Retinal pigment epithelial cell (primary cell): ENCODE results near the gene PCNX2.

Experiments
- DNase-seq: peaks from one replicate; pipeline ENCODE4 v3.0.0-alpha.2; 2010; ENCODE audit warnings: low read depth
- H3K4me3 ChIP-seq: 2 replicates; pipeline ENCODE4 v1.5.1; 2011; ENCODE audit warnings: mild to moderate bottlenecking, low read length, control low read depth, moderate library complexity
- TF ChIP-seq, protein P1 (sequence below): conservative IDR thresholded peaks from 2 replicates; pipeline ENCODE4 v1.5.1; 2011; ENCODE audit warnings: low read depth, low read length, control low read depth, inconsistent platforms

PCNX2 gene

DNA sequence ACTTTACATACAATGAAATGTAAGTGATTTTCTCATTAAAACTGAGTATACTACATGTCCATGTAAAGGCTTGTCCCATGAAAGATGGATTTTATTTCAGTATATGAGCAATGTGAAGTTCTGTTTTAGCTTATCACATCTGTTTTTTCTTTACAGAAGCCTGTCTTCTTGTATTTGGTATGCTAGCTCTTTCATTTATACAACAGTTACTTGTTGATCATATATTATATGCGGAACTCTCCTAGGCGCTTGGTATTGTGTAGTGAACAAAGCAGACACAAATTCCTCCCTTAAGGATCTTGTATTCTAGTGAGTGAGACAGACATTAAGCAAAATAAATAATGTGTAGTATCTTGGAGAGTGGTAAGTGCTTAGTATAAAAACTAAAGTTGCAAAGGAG, 42.6 kb upstream of the PCNX2 start:
- TF ChIP-seq, protein P1, sequence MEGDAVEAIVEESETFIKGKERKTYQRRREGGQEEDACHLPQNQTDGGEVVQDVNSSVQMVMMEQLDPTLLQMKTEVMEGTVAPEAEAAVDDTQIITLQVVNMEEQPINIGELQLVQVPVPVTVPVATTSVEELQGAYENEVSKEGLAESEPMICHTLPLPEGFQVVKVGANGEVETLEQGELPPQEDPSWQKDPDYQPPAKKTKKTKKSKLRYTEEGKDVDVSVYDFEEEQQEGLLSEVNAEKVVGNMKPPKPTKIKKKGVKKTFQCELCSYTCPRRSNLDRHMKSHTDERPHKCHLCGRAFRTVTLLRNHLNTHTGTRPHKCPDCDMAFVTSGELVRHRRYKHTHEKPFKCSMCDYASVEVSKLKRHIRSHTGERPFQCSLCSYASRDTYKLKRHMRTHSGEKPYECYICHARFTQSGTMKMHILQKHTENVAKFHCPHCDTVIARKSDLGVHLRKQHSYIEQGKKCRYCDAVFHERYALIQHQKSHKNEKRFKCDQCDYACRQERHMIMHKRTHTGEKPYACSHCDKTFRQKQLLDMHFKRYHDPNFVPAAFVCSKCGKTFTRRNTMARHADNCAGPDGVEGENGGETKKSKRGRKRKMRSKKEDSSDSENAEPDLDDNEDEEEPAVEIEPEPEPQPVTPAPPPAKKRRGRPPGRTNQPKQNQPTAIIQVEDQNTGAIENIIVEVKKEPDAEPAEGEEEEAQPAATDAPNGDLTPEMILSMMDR: no peak
- DNase-seq: no peak

GRCh38 chr1:233337505-233337904, 42.0 kb upstream of the PCNX2 start:
- TF ChIP-seq, protein P1: no peak
- no peak for DNase-seq
- H3K4me3 ChIP-seq: no peak overlapping the region

More for the DNA sequence above, 42.6 kb upstream of the PCNX2 start:
- no peak overlapping the region for H3K4me3 ChIP-seq

DNA sequence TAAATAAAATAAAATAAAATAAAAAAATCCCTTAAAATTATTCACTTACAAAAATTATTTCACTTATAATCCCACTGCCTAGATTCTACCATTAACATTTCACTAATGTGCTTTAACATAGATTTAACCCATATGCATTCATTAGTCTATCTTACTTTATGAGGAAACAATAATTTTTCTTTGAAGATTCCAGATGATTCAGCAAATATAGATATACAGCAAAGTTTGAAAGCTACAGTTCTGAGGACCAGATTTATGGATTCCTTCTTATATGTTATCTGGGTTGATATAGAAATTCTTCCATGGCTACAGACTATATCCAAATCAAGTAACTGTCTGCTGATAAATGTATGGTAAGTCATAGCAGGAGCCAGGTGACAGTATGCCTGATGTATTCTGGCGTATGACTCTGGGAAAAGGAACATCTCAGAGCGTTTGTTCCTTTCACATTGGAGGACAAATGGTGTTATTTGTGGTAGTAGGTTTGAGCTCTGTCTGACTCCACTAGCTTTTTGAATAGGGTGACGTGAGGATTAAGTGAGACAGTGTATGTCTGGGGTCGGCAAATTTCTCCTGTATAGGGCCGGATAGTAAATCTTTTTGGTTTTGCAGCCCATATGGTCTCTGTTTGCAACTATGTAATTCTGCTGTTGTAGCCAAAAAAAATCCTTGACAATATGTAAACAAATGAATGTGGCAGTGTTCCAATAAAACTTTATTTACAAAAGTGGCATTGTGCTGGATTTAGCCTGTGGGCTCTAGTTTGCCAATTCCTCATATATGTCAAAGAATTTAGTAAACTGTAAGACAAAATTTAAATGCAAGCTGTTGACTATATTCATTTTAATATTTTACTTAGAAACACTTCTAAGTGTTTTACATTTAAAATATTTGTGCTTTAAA, 41.3 kb upstream of the PCNX2 start:
- no peak for DNase-seq

GRCh38 chr1:233334092-233334491, 38.6 kb upstream of the PCNX2 start:
- no peak overlapping the region for H3K4me3 ChIP-seq
- TF ChIP-seq, protein P1: no peak
- DNase-seq: no peak

More for the DNA sequence above, 41.3 kb upstream of the PCNX2 start:
- H3K4me3 ChIP-seq: no peak overlapping the region
- TF ChIP-seq, protein P1: no peak

- no peak for DNase-seq
- H3K4me3 ChIP-seq: no peak overlapping the region
- TF ChIP-seq, protein P1: no peak
Measured at GRCh38 chr1:233333086-233333485, 37.6 kb upstream of the PCNX2 start.

DNA sequence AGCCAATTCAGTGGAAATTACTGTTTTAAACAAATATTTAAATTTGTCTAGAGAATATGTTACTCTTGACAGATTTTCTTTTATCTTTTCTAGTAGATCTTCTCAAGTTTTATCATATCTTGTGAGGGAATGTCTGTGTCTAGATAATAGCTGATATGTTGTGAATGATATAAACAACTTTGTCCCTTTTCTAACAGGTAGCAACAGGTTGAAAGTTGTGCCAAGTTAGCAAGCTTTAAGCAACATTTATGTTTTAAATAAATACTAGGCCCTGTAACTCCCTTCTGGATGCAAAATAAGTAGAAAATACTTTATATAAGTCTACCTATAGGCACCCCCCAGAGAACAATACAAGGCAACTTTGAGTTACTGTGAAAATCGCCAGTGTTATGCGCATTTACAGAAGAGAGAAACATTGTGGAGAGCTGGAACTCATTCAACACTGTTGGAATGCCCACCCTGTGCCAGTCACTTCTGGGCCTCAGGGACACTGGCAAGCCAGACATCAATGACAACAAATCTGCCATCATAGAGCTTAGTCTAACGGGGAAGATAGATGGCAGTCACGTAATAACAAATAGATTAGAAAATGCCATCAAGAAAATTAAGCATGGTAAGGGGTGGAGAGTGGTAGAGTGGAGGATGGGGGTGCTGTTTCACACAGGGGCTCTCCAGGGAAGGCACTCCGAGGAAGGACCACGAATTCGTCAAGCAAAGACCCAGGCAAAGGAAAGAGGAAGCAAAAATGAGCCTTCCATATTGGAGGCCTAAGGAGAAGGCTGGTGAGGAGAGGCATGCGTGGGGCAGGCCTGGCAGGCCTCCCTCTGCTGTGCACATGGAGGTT, 36.4 kb upstream of the PCNX2 start:
- TF ChIP-seq, protein P1: no peak
- DNase-seq: no peak

More for the DNA sequence above, 36.4 kb upstream of the PCNX2 start:
- H3K4me3 ChIP-seq: no peak overlapping the region
